Muscle of arm (tissue), 12 donors: ENCODE results near the gene TGFBR2. TPM values are rescaled to one million over a fixed set of nuclear protein-coding genes. Genes with fewer than 3 reads are reported as not detected.

Experiments used
- DNase-seq: peaks from one replicate; pipeline ENCODE4 v3.0.0-alpha.2; 2013
- polyA plus RNA-seq, 12 donors: library from polyadenylated mRNA; unstranded; fragments of 120-200 nt; gene quantifications; one replicate each; pipeline ENCODE4 v1.2.1, GENCODE V29; 2013; ENCODE audit not compliant: insufficient read length in 12 of 12

Gene TGFBR2
- polyA plus RNA-seq, 12 donors, result 55.8 to 139 (median 66.5) TPM

DNA sequence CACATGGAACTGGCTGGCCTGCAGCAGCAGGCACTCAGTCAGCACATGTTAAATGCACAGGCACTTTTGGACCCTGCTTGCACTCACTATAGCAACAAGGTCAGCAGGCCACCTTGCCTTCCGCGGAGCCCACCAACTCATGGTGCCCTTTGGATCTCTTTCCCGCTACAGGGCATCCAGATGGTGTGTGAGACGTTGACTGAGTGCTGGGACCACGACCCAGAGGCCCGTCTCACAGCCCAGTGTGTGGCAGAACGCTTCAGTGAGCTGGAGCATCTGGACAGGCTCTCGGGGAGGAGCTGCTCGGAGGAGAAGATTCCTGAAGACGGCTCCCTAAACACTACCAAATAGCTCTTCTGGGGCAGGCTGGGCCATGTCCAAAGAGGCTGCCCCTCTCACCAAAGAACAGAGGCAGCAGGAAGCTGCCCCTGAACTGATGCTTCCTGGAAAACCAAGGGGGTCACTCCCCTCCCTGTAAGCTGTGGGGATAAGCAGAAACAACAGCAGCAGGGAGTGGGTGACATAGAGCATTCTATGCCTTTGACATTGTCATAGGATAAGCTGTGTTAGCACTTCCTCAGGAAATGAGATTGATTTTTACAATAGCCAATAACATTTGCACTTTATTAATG is 85.0 kb downstream of the TGFBR2 start:
- DNase-seq, result no peak

DNA sequence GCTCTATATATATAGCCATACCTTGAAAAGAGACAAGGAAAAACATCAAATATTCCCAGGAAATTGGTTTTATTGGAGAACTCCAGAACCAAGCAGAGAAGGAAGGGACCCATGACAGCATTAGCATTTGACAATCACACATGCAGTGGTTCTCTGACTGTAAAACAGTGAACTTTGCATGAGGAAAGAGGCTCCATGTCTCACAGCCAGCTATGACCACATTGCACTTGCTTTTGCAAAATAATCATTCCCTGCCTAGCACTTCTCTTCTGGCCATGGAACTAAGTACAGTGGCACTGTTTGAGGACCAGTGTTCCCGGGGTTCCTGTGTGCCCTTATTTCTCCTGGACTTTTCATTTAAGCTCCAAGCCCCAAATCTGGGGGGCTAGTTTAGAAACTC is 85.5 kb downstream of the TGFBR2 start:
- no peak for DNase-seq

DNA sequence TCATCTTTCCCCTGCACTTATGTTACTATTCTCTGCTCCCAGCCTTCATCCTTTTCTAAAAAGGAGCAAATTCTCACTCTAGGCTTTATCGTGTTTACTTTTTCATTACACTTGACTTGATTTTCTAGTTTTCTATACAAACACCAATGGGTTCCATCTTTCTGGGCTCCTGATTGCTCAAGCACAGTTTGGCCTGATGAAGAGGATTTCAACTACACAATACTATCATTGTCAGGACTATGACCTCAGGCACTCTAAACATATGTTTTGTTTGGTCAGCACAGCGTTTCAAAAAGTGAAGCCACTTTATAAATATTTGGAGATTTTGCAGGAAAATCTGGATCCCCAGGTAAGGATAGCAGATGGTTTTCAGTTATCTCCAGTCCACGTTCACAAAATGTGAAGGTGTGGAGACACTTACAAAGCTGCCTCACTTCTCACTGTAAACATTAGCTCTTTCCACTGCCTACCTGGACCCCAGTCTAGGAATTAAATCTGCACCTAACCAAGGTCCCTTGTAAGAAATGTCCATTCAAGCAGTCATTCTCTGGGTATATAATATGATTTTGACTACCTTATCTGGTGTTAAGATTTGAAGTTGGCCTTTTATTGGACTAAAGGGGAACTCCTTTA is 86.2 kb downstream of the TGFBR2 start:
- DNase-seq, result no peak

DNA sequence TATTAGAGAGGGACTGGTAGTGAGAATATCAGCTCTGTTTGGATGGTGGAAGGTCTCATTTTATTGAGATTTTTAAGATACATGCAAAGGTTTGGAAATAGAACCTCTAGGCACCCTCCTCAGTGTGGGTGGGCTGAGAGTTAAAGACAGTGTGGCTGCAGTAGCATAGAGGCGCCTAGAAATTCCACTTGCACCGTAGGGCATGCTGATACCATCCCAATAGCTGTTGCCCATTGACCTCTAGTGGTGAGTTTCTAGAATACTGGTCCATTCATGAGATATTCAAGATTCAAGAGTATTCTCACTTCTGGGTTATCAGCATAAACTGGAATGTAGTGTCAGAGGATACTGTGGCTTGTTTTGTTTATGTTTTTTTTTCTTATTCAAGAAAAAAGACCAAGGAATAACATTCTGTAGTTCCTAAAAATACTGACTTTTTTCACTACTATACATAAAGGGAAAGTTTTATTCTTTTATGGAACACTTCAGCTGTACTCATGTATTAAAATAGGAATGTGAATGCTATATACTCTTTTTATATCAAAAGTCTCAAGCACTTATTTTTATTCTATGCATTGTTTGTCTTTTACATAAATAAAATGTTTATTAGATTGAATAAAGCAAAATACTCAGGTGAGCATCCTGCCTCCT is 87.2 kb downstream of the TGFBR2 start:
- peak; percentile 66 for DNase-seq

DNA sequence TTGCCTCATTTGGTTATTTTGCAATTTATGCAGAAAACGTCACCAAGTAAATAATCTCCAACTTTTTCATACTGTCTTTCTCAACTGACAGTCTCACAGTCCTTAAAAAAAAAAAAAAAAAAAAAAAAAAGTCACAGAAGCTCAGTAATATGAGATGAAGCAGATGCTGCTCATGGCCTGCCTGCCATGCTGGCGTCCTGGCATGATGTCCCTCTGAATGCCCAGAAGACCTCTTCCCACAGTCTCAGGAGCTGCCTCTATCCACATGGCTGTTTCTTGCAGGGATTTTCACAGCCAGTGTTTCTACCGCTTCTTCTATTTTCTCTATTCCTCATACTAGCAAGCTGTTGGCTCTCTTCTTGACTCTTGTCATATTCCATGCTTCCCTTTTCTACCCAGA is 87.7 kb downstream of the TGFBR2 start:
- DNase-seq, result no peak

DNA sequence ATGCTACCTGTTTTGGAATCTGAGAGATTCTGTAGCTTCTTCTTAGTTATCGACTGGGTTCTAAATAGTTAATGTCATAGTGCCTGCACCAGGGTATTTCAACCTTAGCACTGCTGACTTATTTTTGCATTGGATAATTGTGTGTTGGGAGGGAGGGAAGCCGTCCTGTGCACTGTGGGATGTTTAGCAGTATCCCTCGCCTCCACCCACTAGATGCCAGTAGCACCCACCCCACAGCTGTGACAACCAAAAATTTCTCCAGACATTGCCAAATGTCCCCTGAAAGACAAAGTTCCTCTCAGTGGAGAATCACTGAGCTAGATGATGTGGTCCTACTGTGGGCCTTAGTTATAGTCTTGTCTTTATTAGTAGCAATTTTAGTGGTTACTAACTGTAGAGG is 88.3 kb downstream of the TGFBR2 start:
- no peak for DNase-seq

DNA sequence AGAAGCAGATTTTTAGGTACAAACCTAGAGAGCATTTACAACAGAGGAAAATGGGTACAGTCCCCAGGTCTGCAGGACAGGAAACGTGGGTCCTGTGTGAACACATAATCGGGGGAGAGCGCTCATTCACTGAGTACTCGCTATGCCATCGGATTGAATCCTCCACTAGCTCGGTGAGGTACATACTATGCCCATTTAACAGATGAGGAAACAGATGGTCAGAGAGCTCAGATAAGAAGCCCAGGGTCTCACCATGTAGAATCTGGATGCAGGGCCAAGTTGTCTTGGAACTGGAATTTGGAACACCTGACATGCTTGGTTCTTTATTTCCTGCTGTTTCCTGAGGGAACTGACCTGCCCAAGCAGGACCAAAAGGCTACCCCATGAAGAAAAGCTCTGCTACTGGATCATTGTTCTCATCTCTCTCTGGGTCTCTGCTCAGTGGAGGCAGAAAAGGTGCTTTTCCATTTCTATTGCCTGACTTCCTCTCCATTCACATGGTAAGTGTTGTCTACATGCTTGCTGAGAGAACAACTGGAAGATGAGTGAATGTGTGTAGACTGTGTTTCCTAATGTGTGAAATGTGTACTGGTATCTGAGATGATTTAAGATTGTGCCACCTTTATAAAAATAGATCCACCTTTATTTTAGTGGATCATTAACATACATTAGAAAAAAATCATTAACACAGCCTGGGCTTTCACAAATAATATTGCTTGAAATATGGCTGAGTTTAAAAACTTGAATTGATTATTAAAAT is 89.1 kb downstream of the TGFBR2 start:
- DNase-seq, result no peak

DNA sequence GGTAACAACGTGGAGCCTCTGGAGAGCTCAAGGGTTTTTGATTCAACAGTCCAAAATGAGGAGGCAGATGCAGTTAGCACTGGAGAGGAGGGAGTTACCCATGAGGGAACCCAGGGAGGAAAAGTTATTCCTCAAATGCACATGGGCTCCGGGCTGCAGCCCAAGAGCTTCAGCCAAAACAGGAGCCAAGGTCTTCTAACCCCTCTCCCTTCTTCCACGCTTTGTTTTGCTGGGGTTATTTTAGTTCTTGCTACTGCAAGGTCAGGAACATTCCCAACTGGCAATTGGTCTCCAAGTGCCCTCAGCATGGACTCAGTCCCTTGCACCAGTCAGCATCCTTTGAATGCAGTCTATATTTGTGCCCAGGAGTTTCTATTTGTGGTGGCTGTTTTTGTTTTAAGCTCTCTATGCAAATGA is 90.0 kb downstream of the TGFBR2 start:
- DNase-seq, result no peak

DNA sequence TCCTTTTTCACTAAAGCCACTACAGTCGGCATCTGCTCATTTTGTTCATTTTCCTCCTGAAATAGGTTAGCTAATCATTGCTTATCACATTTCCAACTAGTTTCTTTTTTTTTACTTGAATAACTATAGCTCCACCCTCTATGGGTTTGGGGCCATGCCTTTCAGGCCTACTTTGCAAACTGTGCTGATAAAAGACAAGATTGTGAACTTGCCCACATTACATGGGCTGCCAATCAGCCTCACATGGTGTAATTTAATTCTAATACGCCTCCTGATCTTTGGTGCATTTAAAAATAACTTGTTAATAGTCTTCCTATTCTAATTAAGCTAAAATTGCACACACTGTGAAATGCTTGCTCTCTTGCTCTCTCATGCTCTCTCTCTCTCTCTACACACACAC is 90.5 kb downstream of the TGFBR2 start:
- DNase-seq, result no peak

DNA sequence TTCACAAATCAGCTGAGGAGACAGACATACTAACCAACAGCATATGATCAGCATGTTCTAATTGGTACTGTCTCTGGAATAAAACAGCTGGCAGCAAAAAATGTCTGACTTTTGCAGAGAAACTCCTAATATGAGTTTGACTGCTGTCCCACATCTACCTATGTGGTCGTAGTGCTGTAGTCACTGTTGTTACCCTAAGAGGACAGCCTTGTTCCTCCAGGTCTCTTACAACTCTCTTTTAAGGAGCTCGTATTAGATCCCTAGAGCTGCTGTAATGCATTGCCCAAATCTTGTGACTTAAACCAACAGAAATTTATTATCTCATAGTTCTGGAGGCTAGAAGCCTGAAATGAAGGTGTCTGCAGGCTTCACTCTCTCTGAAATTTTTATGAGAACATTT is 92.1 kb downstream of the TGFBR2 start:
- DNase-seq, result no peak

DNA sequence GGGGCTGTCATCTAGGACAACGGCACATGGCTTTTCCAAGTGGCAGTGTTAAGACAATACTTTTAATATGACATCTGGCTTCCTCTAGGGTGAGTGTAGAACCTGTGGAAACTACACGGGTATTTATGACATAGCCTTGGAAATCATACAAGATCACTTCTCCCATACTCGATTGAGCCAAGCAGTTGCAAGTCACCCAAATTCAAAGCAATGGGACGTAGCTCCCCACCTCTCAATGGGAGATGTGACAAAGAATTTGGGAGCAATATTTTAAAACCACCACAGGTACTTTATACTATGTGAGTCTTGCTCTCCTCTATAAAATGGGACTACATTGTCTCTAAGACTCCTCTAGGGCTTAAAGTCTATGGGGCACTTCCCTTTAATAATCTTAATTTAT is 93.5 kb downstream of the TGFBR2 start:
- no peak for DNase-seq

DNA sequence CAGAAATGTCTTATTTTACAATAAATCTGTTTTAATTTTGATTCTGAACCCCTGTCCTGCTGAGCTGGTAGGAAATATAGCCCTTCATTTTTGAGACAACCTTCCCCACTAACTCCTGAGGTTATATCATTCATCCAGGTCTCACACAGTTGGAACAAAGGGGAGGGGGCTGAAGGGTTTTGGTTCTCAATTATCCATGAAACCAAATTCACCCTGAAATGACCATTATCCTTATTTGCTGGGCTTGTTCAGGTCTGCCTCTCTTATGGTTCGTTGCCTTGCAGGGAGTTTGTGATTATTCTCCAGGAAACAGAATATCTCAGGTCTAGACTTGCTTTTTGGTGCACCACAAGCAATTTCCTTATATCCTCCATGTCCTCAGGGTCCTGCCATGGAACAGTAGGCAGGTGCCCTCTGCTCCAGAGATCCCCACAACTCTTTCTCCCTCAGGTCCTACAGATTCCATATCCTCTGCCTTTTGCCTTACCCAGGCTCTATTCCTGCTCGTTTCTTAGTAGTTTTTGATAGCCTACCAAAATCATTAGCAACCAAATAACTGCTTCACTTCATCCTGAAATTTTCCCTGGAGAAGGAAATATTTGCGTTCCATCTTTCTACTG is 94.4 kb downstream of the TGFBR2 start:
- DNase-seq, result no peak

DNA sequence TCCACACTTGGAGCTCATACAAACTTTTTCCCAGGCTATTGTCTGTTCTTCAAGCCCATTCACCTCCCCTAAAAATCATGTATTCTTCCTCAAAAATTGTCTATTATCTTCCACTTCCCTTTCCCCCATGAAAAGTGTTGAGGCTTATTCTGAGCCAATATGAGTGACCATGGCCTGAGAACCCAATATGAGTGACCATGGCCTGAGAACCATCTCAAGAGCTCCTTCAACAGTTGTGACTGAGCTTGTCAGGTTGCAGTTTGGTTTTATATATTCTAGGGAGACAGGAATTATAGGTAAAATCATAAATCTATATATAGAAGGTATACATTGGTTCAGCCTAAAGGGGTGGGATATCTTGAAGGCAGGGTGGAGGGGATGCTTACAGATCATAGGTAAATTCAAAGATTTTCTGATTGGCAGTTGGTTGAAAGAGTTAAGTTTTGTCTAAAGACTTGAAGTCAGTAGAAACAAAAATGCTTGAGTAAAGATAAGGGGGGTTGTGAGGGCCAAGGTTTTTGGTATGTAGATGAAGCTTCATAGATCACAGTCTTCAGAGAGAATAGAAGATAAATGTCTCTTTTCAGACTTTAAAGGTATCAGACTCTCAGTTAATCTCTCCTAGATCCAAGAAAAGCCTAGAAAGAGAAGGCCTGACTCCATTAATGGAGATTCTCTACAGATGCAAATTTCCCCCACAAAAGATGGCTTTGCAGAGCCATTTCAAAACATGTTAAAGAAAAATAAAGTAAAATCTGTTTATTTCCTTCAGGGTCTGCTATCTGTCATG is 95.8 kb downstream of the TGFBR2 start:
- no peak for DNase-seq

DNA sequence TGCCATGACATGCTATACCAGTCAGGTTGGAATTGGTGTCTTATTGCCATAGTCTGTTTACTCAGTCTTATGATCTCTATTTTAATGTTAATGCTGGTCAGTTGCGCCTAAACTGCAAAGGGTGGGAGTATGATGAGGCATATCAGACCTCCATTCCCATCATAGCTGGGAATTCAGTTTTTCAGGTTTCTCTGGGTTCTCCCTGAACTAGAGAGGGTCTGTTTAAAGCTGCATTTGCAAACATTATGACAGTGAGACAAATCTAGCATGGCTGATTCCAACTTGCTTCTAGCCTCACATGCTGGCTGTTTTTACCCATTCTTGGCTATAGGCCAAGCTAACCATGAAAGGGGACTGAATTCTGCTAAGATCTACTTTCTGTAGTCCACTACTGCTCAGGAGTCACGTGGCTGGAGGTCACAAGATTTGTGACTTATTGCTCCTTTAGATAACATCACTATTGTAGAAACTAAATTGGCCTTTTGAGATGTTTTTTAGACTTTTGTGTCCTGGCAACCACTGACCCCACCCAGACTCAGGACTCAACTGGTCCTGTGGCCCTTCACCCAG is 96.5 kb downstream of the TGFBR2 start:
- DNase-seq, result no peak

DNA sequence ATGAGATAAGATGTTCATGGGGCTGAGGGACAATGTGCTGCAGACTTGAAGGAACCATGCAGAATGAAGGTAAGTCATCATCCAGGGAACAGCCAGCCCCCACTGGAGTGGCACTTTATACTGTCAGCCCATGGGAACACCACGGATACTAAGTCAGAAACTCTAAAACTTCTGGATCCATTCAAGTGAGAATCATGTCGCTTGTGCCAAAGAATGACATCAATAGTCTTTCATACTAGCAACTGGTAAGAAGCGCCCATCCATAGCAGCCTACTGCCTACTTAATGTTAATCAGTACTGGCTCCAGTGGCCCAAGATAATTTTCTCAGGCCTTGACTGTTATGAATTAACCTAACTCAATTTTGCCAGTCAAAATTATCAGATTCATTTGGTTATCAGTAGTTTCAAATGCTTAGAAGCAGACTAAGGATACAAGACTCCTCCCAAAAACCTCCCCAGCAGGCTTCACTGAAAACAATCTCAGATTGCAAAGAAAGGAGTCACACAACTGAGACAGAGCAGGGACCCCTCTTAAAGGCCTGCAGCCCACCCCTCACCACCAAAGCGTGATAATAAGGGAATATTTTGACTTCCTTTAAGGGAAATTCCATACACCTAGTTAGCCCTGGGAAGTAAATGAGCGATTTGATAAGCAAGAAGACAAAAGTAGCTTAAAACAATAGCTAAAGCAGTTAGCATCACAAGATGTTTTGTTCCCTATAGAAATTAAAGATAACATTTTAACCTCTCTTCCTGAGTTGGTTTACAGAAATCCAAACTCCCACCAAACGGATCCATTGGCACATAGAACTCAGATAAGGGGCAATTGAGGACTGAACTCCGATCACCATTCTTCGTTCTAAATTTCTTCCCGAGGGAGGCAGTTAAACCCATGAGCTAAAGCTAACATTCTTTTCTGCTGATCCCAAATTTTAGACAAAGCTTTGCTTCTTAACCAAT is 98.8 kb downstream of the TGFBR2 start:
- DNase-seq, result no peak

DNA sequence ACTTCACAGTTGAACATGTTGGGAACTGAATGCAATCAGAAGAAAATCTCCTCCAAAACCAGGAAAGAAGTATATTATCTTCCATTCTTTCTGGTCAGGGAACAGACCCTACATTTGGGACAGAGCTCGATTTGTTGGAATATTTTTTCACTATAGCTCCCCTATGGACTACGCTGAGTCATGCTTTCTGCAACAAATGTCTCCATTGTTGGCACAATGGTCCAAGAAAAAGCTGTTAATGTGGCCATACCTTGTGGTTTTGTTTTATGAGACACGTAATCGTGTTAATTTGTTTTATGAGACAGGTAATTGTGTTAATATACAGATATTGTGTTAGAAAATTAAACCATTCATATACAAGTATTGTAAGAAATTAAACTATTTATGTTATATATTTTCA is 101.4 kb downstream of the TGFBR2 start:
- no peak for DNase-seq

DNA sequence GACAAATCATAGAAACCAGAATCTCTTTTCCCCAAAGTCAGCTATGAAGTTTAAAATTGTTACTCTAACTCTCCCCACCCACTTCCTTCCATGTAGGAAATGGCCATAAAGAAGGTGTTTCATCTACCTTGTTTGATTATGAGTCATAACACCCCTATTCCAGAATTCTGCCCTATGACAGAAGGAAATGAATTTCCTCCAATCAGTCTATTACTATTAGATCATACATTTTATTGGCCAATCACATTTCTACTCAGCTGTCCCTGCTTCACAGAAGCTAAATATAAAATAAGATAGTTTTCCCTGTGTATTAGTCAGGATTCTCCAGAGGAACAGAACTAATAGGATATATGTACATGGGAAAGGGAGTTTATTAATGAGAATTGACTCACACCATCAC is 102.1 kb downstream of the TGFBR2 start:
- no peak for DNase-seq

DNA sequence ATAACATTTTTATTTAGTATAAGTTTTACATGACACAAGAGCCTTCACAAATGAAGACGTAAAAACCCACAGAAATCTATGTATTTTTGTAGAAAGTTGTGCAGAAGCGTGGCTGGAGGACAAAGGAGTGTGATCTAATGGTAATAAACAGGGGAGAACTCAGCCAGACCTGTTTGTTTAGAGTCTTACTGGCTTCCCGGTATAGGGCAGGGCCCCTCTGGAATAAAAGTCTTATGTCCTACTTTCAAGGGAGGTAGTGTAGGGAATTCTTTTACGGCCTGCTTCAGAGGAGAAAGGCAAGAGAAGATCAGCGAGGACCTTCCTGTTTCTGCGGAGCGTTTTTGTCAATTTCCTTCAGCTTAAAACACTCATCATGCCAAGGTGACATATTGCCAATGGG is 103.6 kb downstream of the TGFBR2 start:
- no peak for DNase-seq

DNA sequence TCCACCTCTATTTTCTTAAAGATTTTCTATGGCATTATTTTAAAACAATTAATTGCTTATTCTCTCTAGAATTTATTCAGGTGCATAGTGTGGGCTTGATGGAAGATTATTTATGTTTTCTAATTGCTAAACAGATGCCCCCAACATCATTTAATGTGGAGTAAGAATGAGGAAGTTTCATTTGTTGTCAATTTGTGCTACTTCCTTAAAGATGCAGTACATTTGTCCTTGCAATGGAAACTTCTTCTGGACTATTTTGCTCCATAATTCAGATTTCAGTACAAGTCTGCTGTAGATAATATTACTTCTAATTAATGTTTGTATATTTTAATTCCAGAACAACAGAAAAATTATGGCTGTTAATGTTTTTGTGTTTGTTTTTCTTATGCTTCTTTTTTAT is 104.8 kb downstream of the TGFBR2 start:
- DNase-seq, result no peak

DNA sequence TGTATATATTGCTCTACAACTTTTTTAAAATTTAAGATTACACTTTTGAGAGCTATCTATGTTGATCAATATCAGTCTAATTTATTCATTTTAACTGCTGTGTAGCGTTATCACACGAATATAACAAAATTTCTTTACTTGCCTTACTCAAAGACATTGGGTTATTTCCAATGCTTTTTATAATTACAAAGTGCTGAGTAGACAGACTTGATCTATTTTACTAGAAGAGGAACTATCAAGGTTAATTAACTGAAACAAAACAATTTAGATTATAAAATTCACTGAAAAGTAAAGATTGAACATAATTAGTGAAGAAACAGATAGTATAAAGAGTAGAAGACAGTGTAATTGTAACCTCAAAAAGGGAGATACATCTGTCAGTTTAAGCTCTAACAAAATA is 105.5 kb downstream of the TGFBR2 start:
- DNase-seq, result no peak
